ENCODE measurements around the gene BRDT. TPM values are rescaled to one million over a fixed set of nuclear protein-coding genes. Genes with fewer than 3 reads are reported as not detected.

BRDT gene
- total and polyA plus RNA-seq, 2 of the 8 experiments (the other 6 are each of a cell fraction or from before 2014, with no cell fraction given), result 0.08 TPM; not detected in 1

- Histone ChIP-seq H3K79me2 (ENCODE audit: control insufficient read depth in 1 of 2, insufficient read depth in 2 of 2, low read length in 2 of 2) (no peaks in the 10 kb centered on the region), H3K56ac (replicated peaks; ENCODE audit: insufficient read length, low read depth, low read length) (no peak overlapping the region), H3K4me2 (ENCODE audit: insufficient read depth in 1 of 2, low read depth in 2 of 2, low read length in 2 of 2) (no peak overlapping the region), H2BK5ac (ENCODE audit: low read depth, low read length) (no peak overlapping the region), H2BK12ac (ENCODE audit: low read depth, low read length) (no peak overlapping the region), H2AK5ac (ENCODE audit: low read depth, low read length) (no peak overlapping the region), H4K8ac (ENCODE audit: extremely low read depth, insufficient read depth, low read length) (no peak overlapping the region), H3K4me3 (ENCODE audit: extremely low read depth in 1 of 4, insufficient read depth in 2 of 4, low read depth in 3 of 4, low read length in 4 of 4) (no peak overlapping the region), H2AFZ (ENCODE audit: low read length) (no peak overlapping the region), H4K20me1 (replicated peaks in 1 of 2; ENCODE audit: control insufficient read depth in 1 of 2, insufficient read depth in 2 of 2, low read length in 2 of 2) (no peaks in the 10 kb centered on the region), H3K18ac (ENCODE audit: extremely low read depth, low read length) (no peak overlapping the region), H3K4ac (replicated peaks; ENCODE audit: insufficient read length, low read depth, low read length) (no peak overlapping the region), H3K27ac (ENCODE audit: low read depth, low read length) (no peak overlapping the region), H3K4me1 (replicated peaks in 1 of 4; ENCODE audit: control insufficient read depth in 3 of 4, insufficient read depth in 4 of 4, low read length in 3 of 4) (no peaks in the 10 kb centered on the region), H2BK20ac (ENCODE audit: low read length) (no peak overlapping the region), H3K36me3 (ENCODE audit: control insufficient read depth in 2 of 4, insufficient read depth in 4 of 4, low read length in 3 of 4) (no peaks in the 10 kb centered on the region), H3K9me3 (ENCODE audit: insufficient read depth in 2 of 2, low read depth in 1 of 2, low read length in 1 of 2) (no peaks in the 10 kb centered on the region), H4K5ac (ENCODE audit: insufficient read length, low read depth, low read length) (no peak overlapping the region), H3K79me1 (ENCODE audit: low read depth, low read length) (no peaks in the 10 kb centered on the region), H3K14ac (ENCODE audit: insufficient read length) (no peak overlapping the region), H4K91ac (replicated peaks; ENCODE audit: insufficient read length, low read length) (no peak overlapping the region), H3K27me3 (replicated peaks in 1 of 4; ENCODE audit: control insufficient read depth in 3 of 4, extremely low read depth in 1 of 4, insufficient read depth in 3 of 4, low read length in 3 of 4) (no peaks in the 10 kb centered on the region), H3K23me2 (ENCODE audit: low read depth, low read length) (no peaks in the 10 kb centered on the region), H2BK15ac (ENCODE audit: low read length) (no peak overlapping the region), H3K9ac (replicated peaks in 1 of 4; ENCODE audit: extremely low read depth in 1 of 4, low read depth in 3 of 4, low read length in 3 of 4) (no peak overlapping the region), H3K23ac (ENCODE audit: insufficient read length) (no peak overlapping the region), H2BK120ac (replicated peaks; ENCODE audit: low read depth, low read length) (no peak overlapping the region)
- TF ChIP-seq CTCF (IDR thresholded peaks at IDR 0.05; ENCODE audit: control extremely low read depth in 1 of 3, insufficient read depth in 1 of 3, low read depth in 1 of 3, low read length in 3 of 3), result peak in 2 of 3 experiments; percentile 12; a peak in 2 of 4 replicates
- peak; percentile 34 to 51 for TF ChIP-seq RAD21 (IDR thresholded peaks at IDR 0.05 in 1 of 2, conservative IDR thresholded peaks at IDR 0.05 in 1 of 2; ENCODE audit: low read depth in 2 of 2, low read length in 2 of 2)
- no peak for TF ChIP-seq NANOG (IDR thresholded peaks at IDR 0.05; ENCODE audit: insufficient read depth, low read depth, low read length, poor library complexity, severe bottlenecking)
- DNase-seq (ENCODE audit: low read depth in 1 of 2, low spot score in 2 of 2) (no peak), FAIRE-seq (no peak)
- 64% methylated on average over 2 of the region's 2 CpGs; no CpG with 5 or more reads in 1 of the 2 experiments for WGBS, 2 experiments (ENCODE audit: extremely low coverage in 1 of 2, insufficient coverage in 1 of 2, insufficient read length in 1 of 2, insufficient replicate concordance in 2 of 2, low coverage in 1 of 2, low lambda C conversion rate in 2 of 2, missing lambda C conversion rate in 1 of 2)
- ChIA-PET POLR2A (ENCODE audit: partially characterized antibody) (no interaction called here), CTCF (ENCODE audit: partially characterized antibody) (interaction anchor here (0.6 to 0.8 kb wide), 3 partner anchors 50 to 327 kb away, joined by 3 to 5 read pairs (median 3); no protein-coding TSS in a partner anchor)
These were observed 3.0 kb downstream of the BRDT start for GRCh38 chr1:91952187-91952586.
